DMS153 treated with DMSO at 0.1 percent for 48 hours (cell line): ENCODE results near the gene COL1A2.

Experiments
- DNase-seq: peaks from one replicate; lab custom pipeline; 2025; ENCODE audit not compliant: unreplicated experiment; lab: John Stamatoyannopoulos, UW

Gene COL1A2

GRCh38 chr7:94409200-94409948 lies 14.7 kb downstream of the COL1A2 start:
- no peak for DNase-seq

DNA sequence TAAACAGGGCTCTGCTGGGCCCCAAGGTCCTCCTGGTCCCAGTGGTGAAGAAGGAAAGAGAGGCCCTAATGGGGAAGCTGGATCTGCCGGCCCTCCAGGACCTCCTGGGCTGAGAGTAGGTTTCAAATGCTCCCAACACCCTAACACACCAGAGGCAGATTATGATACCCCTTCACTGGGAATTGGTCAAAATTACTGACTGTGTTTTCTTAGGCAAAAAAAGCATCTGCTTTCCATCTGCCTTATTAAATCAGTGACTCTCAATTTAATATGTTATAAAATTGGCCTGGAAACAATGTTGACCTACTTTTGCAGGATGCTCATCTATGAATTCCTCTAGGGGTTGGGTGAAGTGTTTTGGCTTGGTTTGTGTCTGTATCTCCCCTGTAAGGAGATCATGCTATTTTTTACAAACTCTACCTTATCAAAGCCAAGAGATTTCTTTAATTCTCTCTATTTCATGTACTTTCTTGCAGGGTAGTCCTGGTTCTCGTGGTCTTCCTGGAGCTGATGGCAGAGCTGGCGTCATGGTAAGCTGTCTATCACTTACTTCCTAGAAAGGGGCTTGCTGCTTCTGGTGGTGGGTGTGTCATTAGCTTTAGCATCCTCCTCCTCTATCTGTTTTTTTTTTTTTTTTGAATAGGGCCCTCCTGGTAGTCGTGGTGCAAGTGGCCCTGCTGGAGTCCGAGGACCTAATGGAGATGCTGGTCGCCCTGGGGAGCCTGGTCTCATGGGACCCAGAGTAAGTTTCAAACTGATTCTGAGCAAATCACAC lies 15.9 kb downstream of the COL1A2 start:
- no peak for DNase-seq

DNA sequence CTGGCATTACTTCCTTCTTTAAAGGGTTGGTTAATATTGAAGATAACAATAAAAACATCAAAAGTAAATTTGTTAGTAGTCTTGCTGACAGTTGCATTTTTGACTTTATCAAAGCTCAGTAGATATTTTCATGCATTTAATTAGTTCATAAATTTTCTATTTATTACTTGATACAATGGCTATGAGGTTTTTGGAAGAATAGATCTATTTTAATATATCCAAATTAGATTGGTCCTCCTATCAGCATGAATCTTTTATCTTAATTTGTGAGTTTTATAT lies 16.4 kb downstream of the COL1A2 start:
- no peak for DNase-seq

DNA sequence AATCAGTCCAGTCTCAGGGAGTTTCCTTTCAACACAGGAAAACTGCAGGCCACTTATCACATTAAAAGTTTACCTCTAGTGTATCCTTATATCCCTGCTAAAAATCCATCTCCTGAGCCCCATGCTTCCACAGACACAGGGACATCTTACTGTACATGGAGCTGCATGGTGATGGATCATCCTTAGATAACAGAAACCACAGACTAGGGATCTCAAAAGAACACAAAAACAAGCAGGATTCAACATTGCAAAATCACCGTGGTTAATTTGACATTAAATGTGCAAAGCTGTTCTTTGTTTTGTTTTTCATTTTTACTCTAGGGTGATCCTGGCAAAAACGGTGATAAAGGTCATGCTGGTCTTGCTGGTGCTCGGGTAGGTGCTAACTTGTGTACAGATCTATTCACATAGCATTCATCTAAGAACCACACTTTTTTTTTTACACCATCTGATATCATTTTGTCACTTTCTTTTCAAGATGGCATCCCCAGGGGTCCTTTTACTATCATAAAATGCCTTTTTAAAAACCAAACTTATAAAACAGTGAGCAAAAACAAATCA lies 18.1 kb downstream of the COL1A2 start:
- no peak for DNase-seq

DNA sequence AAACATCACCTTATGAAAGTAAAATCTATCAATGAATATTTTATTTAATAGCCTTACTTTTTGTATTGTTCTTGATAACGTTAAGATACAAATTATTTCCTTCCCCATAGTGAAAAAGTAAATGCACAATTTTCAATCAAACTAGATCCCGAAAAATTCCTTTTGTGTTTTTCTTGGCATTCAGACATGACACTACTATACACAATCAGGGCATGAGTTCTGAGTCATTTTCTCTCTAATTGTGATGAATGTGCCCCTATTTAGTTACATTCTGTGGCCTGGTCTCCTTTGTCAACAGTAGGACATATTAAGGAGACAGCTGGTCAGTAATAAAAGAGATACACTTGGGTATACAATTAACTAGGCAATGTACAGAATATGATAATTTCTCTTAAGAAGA lies 19.8 kb downstream of the COL1A2 start:
- DNase-seq = no peak

GRCh38 chr7:94414980-94415379 lies 20.3 kb downstream of the COL1A2 start:
- DNase-seq = no peak

- DNase-seq = no peak
Observed at GRCh38 chr7:94417306-94417705, 22.6 kb downstream of the COL1A2 start.

GRCh38 chr7:94417901-94418300 lies 23.2 kb downstream of the COL1A2 start:
- no peak for DNase-seq

- no peak for DNase-seq
Observed at GRCh38 chr7:94418851-94419250, 24.2 kb downstream of the COL1A2 start.

- no peak for DNase-seq
Observed at GRCh38 chr7:94420328-94420727, 25.6 kb downstream of the COL1A2 start.

DNA sequence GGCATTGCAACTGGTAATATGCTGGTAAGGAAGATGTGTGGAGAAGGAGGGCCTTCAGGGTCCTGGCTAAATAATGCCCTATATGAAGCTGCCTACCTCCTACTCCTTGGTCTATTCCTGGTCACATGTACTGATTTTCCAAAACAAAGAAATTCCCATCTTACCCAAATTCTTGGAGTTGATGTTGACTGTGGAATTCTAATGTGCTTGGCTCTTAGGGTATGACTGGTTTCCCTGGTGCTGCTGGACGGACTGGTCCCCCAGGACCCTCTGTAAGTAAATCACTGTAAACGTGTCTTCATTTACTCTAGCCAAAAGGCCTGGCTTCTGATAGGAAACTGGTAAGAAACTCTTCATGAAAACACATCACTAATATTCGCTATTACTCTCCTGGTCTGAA lies 27.0 kb downstream of the COL1A2 start:
- no peak for DNase-seq

- DNase-seq = no peak
Observed at GRCh38 chr7:94422136-94422535, 27.4 kb downstream of the COL1A2 start.

- no peak for DNase-seq
Observed at GRCh38 chr7:94422827-94423460, 28.2 kb downstream of the COL1A2 start.

GRCh38 chr7:94423863-94424735 lies 29.4 kb downstream of the COL1A2 start:
- no peak for DNase-seq

DNA sequence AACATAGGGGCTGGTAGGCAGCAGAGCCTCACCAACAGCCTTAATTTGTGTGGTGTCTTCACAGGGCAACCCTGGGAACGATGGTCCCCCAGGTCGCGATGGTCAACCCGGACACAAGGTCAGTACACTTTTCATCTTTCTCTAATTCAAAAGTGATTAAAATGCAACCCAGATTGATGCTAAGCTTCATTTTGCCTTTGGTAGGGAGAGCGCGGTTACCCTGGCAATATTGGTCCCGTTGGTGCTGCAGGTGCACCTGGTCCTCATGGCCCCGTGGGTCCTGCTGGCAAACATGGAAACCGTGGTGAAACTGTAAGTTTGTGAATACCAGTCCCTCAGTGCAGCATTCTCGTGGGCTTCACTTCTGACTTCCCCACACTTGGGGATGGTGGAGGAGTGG lies 30.9 kb downstream of the COL1A2 start:
- DNase-seq = no peak

DNA sequence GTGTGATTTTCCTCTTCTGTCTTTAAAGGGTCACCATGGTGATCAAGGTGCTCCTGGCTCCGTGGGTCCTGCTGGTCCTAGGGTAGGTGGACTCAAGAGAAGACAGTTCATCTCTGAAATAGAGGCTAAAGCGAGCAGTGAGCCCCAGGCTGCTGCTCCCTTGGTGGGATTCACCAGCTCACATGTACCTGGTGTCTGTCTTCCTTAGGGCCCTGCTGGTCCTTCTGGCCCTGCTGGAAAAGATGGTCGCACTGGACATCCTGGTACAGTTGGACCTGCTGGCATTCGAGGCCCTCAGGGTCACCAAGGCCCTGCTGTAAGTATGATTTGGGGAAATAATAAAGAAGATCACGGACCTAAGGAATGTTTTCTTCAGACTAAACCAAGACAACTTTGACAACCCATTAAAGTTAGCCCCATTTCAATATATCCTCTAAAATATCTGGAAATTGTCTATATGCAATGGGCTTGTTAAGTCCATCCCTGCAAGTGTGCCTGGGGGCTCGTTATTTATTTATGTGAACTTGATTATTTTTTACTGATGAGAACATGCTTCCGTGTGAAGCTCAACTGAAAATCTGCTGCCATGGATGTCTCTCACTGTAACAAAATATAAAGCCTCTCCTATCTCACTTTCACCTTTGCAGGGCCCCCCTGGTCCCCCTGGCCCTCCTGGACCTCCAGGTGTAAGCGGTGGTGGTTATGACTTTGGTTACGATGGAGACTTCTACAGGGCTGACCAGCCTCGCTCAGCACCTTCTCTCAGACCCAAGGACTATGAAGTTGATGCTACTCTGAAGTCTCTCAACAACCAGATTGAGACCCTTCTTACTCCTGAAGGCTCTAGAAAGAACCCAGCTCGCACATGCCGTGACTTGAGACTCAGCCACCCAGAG lies 32.5 kb downstream of the COL1A2 start:
- no peak for DNase-seq

- no peak for DNase-seq
Observed at GRCh38 chr7:94429153-94429552, 34.5 kb downstream of the COL1A2 start.

DNA sequence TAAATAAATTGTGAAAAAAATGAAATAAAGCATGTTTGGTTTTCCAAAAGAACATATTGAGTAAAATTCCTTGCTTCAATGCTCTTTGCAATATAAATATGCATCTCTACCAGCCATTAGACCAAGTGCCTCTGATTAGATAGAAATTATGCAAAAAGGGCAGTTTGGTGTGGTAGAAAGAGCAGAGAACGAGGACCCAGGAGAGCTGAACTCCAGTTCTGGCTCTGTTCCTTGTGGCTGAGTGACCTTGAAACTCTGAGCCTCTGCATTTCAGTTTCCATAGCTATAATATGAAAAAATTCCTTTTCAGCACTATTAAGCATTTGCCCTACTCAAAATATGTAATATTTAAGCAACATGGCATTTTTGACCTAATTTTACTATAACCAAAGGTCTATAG lies 36.5 kb downstream of the COL1A2 start:
- no peak for DNase-seq

GRCh38 chr7:94431619-94432280 lies 37.1 kb downstream of the COL1A2 start:
- no peak for DNase-seq

DNA sequence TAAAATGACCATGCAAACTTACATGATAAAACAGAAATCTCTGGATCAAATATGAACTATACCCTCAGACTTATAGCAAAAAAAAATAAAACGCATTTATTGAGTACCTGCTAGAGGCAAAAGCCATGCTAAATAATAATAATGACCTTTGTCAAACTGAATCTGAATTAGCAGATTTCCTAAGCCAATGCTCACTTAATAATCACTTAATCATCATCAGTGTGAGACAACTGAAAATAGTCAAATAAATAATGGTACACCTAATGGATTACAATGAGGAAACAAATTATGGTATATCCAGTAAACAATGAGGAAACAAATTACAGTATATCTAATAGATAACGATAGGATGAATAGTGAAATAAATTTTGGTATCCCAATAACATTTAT lies 37.6 kb downstream of the COL1A2 start:
- no peak for DNase-seq
